MM.1S (cell line): ENCODE data around the gene PTPRE.

Source experiments
- EZH2 ChIP-seq: fragments of 300-600 bp; sonication (generic); optimal IDR thresholded peaks from 2 replicates; pipeline ENCODE3; 2017; ENCODE audit warnings: low read depth, mild to moderate bottlenecking, antibody characterized with exemption, low read length, mixed read lengths
- TF ChIP-seq, protein P1 (sequence below): fragments of 300-600 bp; sonication (generic); IDR thresholded peaks from 2 replicates; pipeline ENCODE4 v1.5.1; 2016; ENCODE audit warnings: antibody characterized with exemption, low read length, mixed read lengths

DNA sequence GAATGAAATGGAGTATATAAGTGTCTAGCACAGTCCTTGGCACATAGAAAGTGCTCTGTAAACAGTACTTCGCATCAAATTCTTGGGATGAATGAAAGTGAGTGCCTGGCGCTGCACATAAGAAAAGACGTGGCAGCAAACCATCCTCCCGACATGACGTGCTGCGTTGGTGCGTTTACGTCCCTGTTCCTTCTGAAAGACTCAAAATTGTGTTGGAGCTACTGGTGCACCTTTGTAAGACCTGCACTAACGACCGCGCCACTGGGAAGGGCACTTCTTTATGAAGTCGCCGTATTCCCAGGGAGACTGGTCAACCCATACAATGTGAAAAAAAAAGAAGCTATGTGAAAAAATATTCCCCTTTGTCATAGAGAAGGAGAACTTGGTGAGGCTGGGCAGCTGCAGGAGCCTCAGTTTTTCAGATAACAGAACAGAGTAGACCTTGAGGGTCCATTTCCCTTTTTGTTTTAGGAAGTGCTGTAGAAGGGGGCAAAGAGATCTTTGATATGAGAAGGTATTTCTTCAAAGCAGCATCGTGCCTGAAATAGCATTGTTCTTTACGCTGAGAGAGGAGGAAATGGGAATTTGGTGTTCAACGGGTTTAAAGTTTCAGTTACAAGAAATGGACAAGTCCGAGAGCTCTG lies 91.7 kb downstream of the PTPRE start:
- TF ChIP-seq, protein P1, sequence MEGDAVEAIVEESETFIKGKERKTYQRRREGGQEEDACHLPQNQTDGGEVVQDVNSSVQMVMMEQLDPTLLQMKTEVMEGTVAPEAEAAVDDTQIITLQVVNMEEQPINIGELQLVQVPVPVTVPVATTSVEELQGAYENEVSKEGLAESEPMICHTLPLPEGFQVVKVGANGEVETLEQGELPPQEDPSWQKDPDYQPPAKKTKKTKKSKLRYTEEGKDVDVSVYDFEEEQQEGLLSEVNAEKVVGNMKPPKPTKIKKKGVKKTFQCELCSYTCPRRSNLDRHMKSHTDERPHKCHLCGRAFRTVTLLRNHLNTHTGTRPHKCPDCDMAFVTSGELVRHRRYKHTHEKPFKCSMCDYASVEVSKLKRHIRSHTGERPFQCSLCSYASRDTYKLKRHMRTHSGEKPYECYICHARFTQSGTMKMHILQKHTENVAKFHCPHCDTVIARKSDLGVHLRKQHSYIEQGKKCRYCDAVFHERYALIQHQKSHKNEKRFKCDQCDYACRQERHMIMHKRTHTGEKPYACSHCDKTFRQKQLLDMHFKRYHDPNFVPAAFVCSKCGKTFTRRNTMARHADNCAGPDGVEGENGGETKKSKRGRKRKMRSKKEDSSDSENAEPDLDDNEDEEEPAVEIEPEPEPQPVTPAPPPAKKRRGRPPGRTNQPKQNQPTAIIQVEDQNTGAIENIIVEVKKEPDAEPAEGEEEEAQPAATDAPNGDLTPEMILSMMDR = no peak
- TF ChIP-seq EZH2 = no peak
